Glutamatergic neuron (in vitro differentiated cells): ENCODE measurements around the gene PWWP2A. TPM values are rescaled to one million over a fixed set of nuclear protein-coding genes. Genes with fewer than 3 reads are reported as not detected.
A peak's percentile ranks its signal among the peaks of the same experiment; 100 is the strongest.
"Not testable (repeated sequence)": the region's sequence is repeated elsewhere in the genome, so short reads cannot be mapped to it uniquely, and the experiment has no call there.

Experiments
- DNase-seq: peaks from one replicate; pipeline ENCODE4 v3.0.0; 2022
- H3K27ac Mint-ChIP-seq: one replicate; pipeline ENCODE4 v1.8.0; 2020; ENCODE audit warnings: mild to moderate bottlenecking, mixed read lengths, inconsistent platforms; ENCODE audit not compliant: unreplicated experiment
- H3K27me3 Mint-ChIP-seq: one replicate; pipeline ENCODE4 v1.8.0; 2020; ENCODE audit warnings: mild to moderate bottlenecking, moderate library complexity, mixed read lengths, inconsistent platforms; ENCODE audit not compliant: unreplicated experiment
- H3K36me3 Mint-ChIP-seq: one replicate; pipeline ENCODE4 v1.8.0; 2020; ENCODE audit warnings: mild to moderate bottlenecking, mixed read lengths, inconsistent platforms; ENCODE audit not compliant: unreplicated experiment
- H3K4me1 Mint-ChIP-seq: one replicate; pipeline ENCODE4 v1.8.0; 2020; ENCODE audit warnings: mild to moderate bottlenecking, low read depth, mixed read lengths, inconsistent platforms; ENCODE audit not compliant: unreplicated experiment
- H3K4me3 Mint-ChIP-seq: one replicate; pipeline ENCODE4 v1.8.0; 2020; ENCODE audit warnings: mild to moderate bottlenecking, mixed read lengths, inconsistent platforms; ENCODE audit not compliant: unreplicated experiment
- H3K9me3 Mint-ChIP-seq: one replicate; pipeline ENCODE4 v1.8.0; 2020; ENCODE audit warnings: mild to moderate bottlenecking, moderate library complexity, mixed read lengths, inconsistent platforms; ENCODE audit not compliant: unreplicated experiment
- total RNA-seq: library from RNA; stranded (reverse); fragmentation: NEBNext Ultra II Directional; extraction: Animal tissue kit (Norgen Biotek cat#: 25700); gene quantifications from one replicate; pipeline ENCODE4 v1.2.1, GENCODE V29; 2021; ENCODE audit not compliant: unreplicated experiment
- TF ChIP-seq, protein P1 (sequence below): fragments of 200-600 bp; sonication (generic); IDR thresholded peaks from one replicate; pipeline ENCODE4 v1.5.0; 2021; ENCODE audit not compliant: partially characterized antibody, unreplicated experiment

The PWWP2A gene
- total RNA-seq, 1 donor from 2014 or later, result 75.7 TPM

DNA sequence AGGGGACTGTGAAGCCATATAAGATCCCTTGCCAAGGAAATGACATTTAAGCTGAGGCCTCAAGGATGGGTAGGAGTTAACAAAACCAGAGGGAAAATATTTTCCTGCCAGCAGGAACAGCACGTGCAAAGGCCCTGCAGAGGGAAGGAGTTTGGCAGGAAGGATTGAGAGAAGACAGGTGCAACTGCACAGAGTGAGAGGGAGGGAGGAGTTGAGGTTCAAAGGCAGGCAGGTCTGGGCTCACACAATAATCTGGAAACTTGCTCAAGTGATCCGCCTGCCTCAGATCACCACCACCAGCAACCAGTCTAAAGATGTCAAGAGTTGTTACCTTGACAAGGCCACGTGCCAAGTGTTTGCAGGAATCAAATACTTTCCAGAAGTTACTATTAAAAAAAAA is 31.1 kb upstream of the PWWP2A start:
- H3K4me3 Mint-ChIP-seq, result no peak overlapping the region
- peaks cover 6% of the 10 kb centered on the region for H3K4me1 Mint-ChIP-seq
- H3K27me3 Mint-ChIP-seq, result peaks cover 3% of the 10 kb centered on the region
- TF ChIP-seq, protein P1, sequence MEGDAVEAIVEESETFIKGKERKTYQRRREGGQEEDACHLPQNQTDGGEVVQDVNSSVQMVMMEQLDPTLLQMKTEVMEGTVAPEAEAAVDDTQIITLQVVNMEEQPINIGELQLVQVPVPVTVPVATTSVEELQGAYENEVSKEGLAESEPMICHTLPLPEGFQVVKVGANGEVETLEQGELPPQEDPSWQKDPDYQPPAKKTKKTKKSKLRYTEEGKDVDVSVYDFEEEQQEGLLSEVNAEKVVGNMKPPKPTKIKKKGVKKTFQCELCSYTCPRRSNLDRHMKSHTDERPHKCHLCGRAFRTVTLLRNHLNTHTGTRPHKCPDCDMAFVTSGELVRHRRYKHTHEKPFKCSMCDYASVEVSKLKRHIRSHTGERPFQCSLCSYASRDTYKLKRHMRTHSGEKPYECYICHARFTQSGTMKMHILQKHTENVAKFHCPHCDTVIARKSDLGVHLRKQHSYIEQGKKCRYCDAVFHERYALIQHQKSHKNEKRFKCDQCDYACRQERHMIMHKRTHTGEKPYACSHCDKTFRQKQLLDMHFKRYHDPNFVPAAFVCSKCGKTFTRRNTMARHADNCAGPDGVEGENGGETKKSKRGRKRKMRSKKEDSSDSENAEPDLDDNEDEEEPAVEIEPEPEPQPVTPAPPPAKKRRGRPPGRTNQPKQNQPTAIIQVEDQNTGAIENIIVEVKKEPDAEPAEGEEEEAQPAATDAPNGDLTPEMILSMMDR, result no peak
- H3K27ac Mint-ChIP-seq, result no peak overlapping the region
- H3K9me3 Mint-ChIP-seq, result no peaks in the 10 kb centered on the region
- no peaks in the 10 kb centered on the region for H3K36me3 Mint-ChIP-seq
- no peak for DNase-seq

DNA sequence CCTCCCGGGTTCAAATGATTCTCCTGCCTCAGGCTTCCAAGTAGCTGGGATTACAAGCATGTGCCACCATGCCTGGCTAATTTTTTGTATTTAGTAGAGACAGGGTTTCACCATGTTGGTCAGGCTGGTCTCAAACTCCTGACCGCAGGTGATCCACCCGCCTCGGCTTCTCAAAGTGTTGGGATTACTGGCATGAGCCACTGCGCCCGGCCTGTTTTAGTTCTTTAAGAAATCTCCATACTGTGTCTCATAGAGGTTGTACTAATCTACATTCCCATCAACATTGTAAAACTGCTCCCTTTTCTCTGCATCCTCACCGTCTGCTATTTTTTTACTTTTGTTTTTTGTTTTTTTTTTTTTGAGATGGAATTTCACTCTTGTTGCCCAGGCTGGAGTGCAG is 25.2 kb upstream of the PWWP2A start:
- not testable (repeated sequence) for H3K9me3 Mint-ChIP-seq, H3K4me1 Mint-ChIP-seq, DNase-seq, H3K36me3 Mint-ChIP-seq, H3K27me3 Mint-ChIP-seq, H3K27ac Mint-ChIP-seq, H3K4me3 Mint-ChIP-seq

DNA sequence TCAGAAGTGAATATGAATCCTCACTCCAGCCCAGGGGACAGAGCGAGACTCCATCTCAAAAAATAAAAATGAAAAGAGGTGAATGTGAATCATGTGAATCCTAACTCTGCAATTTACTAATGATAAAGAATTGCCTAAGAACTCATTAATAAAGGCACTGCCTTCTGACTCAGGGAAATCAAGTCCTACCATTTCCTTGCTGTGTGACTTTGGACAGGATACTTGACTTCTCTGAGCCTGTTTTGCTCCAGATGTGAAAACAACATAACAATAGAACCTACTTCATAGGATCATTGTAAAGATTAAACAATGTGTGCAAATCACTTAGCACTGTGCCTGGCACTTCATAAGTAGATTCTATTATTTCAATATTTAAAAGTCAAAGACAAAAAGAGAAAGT is 15.1 kb upstream of the PWWP2A start:
- Mint-ChIP-seq H3K9me3 (peaks cover 1% of the 10 kb centered on the region), H3K4me1 (peaks cover 8% of the 10 kb centered on the region), H3K4me3 (no peak overlapping the region), H3K36me3 (no peaks in the 10 kb centered on the region), H3K27ac (no peak overlapping the region), H3K27me3 (peaks cover 2% of the 10 kb centered on the region)
- TF ChIP-seq, protein P1, result no peak
- DNase-seq, result no peak

DNA sequence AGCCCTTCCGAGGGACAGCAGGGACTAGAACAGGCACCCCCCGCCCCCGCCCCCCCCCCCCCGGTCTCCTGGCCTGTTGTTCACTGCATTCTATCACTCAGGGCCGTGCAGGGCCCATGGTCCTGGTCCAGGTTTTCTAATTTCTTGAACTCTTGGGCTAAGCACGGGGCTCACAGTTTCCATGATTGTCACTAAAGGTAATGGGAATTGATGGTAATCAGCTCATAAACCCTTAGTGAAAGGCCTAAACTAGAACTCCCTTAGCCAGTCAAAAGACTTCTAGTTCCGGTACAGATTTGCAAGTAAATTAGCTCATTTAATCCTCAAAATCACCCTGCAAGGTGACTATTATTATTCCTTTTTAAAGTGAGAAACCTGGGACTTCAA is 14.7 kb upstream of the PWWP2A start:
- H3K36me3 Mint-ChIP-seq, result no peaks in the 10 kb centered on the region
- H3K27me3 Mint-ChIP-seq, result peaks cover 2% of the 10 kb centered on the region
- no peak for DNase-seq
- peaks cover 1% of the 10 kb centered on the region for H3K9me3 Mint-ChIP-seq
- H3K4me3 Mint-ChIP-seq, result no peak overlapping the region
- no peak overlapping the region for H3K27ac Mint-ChIP-seq
- TF ChIP-seq, protein P1, result no peak
- peaks cover 6% of the 10 kb centered on the region for H3K4me1 Mint-ChIP-seq

DNA sequence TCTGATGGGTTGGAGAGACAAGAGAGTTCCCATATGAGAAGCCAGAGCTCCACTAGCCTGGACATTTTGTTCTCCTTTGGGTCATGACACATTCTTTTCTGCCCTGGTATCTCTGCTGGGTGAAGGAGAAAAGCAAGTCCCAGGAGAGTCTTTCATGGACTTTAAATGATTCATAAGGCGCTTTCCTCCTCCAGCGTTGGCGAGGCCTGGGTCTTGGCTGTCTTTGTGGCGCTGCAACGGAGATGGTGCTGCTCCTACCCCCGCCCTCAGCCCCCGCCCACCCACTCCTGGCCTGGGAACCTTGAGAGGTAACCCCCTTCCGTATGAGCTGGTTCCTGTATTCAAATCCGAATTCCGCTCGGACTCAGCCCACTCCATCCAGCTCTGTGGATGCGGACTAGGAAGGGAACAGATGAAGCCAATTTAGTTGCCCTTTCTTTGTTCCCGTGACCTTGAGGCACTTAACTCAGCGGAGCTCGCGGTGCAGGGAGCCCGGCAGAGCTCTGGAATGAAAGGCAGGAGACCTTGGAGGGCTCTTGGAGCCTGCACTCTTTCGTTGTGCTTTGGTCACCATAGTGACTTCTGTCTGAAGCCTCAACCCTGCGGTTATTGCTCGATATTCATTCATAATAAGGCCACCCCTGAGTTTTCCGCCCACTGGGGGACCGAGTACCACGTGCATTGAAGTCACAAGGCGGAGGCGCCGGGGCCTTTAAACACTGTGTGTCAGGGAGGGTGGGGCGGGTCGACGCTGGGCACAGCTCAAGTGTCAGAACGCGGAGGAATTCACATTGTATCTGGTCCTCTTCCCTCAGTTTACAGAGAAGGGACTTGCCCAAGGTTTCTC is 14.0 kb upstream of the PWWP2A start:
- Mint-ChIP-seq H3K36me3 (no peaks in the 10 kb centered on the region), H3K4me1 (peaks cover 5% of the 10 kb centered on the region), H3K27me3 (peaks cover 2% of the 10 kb centered on the region), H3K27ac (peak overlapping the region; percentile 28), H3K9me3 (peaks cover 1% of the 10 kb centered on the region), H3K4me3 (no peak overlapping the region)
- TF ChIP-seq, protein P1, result no peak
- peak; percentile 27 for DNase-seq
